WI38 (cell line): Measurements from ENCODE around the gene ZBTB25.

Experiments used
- H3K4me3 ChIP-seq: 2 replicates; pipeline ENCODE4 v1.5.1; 2011; ENCODE audit warnings: low read depth, mild to moderate bottlenecking, control low read depth, low read length
- CTCF ChIP-seq: IDR thresholded peaks from 2 replicates; pipeline ENCODE4 v1.5.1; 2012; ENCODE audit warnings: low read depth, mild to moderate bottlenecking, control low read depth, low read length

Gene ZBTB25

GRCh38 chr14:64423987-64424386 lies 79.7 kb downstream of the ZBTB25 start:
- no peak for TF ChIP-seq CTCF
- H3K4me3 ChIP-seq, result no peak overlapping the region

GRCh38 chr14:64422756-64423155 lies 80.9 kb downstream of the ZBTB25 start:
- no peak overlapping the region for H3K4me3 ChIP-seq
- no peak for TF ChIP-seq CTCF

GRCh38 chr14:64422005-64422404 lies 81.6 kb downstream of the ZBTB25 start:
- TF ChIP-seq CTCF, result no peak
- H3K4me3 ChIP-seq, result no peak overlapping the region

- no peak overlapping the region for H3K4me3 ChIP-seq
- TF ChIP-seq CTCF, result no peak
Observed at GRCh38 chr14:64421166-64421565, 82.5 kb downstream of the ZBTB25 start.

- H3K4me3 ChIP-seq, result no peak overlapping the region
- no peak for TF ChIP-seq CTCF
Observed at GRCh38 chr14:64419003-64419402, 84.6 kb downstream of the ZBTB25 start.

GRCh38 chr14:64417771-64418125 lies 85.9 kb downstream of the ZBTB25 start:
- TF ChIP-seq CTCF, result no peak
- no peak overlapping the region for H3K4me3 ChIP-seq

GRCh38 chr14:64417055-64417770 lies 86.4 kb downstream of the ZBTB25 start:
- no peak for TF ChIP-seq CTCF

More at GRCh38 chr14:64417055-64417770, 86.4 kb downstream of the ZBTB25 start:
- no peak overlapping the region for H3K4me3 ChIP-seq
